Measurements from ENCODE around the gene ATPAF2.

ATPAF2 gene

DNA sequence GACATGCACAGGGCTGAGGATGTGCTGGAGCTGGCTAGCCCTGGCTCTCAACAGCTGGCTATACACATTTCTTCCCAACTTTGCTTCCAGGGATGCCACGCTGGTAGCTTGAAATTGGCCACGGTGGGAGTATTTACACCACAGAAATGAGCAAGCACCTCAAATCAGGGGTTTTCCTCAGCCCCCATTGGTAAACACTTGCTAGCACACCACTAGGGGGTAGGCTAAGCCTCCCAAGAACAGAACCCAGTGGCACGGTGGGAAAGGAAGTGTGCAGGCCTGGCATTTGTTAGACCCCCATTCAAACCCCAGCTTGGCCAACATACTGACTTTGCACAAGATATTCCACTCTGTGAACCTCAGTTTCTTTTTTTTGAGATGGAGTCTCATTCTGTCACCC is 53.4 kb downstream of the ATPAF2 start:
- no peak for DNase-seq (ENCODE audit: low spot score)
- in situ Hi-C loops (cut with MboI; ENCODE audit: low pct_unique_long_range_greater_than_20kb, low sequenced_read_pairs, unreplicated experiment) = no loop called here
- TF ChIP-seq, protein P1, sequence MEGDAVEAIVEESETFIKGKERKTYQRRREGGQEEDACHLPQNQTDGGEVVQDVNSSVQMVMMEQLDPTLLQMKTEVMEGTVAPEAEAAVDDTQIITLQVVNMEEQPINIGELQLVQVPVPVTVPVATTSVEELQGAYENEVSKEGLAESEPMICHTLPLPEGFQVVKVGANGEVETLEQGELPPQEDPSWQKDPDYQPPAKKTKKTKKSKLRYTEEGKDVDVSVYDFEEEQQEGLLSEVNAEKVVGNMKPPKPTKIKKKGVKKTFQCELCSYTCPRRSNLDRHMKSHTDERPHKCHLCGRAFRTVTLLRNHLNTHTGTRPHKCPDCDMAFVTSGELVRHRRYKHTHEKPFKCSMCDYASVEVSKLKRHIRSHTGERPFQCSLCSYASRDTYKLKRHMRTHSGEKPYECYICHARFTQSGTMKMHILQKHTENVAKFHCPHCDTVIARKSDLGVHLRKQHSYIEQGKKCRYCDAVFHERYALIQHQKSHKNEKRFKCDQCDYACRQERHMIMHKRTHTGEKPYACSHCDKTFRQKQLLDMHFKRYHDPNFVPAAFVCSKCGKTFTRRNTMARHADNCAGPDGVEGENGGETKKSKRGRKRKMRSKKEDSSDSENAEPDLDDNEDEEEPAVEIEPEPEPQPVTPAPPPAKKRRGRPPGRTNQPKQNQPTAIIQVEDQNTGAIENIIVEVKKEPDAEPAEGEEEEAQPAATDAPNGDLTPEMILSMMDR (IDR thresholded peaks at IDR 0.05; ENCODE audit: extremely low read depth, insufficient read depth, missing control alignments) = peak; percentile 54

DNA sequence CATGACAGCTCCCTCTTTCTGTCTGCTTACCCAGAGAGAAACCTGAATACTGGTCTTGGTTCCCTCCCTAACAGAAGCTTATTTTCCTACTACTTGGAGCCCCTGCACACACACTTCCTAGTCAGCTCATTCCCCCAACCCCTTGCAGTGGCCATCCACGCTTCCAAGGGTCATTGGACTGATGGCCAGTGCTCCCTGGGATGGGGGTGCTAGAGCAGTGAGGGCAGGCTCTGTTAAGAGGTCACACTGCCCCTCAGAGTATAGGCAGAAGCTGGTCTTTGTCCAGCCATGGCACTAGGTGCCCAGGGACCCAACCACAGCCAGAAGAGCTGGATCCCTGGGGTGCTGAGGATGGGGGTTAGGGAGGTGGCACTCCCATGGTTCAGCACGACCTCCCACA is 53.8 kb downstream of the ATPAF2 start:
- TF ChIP-seq, protein P1 (IDR thresholded peaks at IDR 0.05; ENCODE audit: extremely low read depth, insufficient read depth, missing control alignments) = no peak
- in situ Hi-C loops (cut with MboI; ENCODE audit: low pct_unique_long_range_greater_than_20kb, low sequenced_read_pairs, unreplicated experiment) = no loop called here
- DNase-seq (ENCODE audit: low spot score) = no peak

DNA sequence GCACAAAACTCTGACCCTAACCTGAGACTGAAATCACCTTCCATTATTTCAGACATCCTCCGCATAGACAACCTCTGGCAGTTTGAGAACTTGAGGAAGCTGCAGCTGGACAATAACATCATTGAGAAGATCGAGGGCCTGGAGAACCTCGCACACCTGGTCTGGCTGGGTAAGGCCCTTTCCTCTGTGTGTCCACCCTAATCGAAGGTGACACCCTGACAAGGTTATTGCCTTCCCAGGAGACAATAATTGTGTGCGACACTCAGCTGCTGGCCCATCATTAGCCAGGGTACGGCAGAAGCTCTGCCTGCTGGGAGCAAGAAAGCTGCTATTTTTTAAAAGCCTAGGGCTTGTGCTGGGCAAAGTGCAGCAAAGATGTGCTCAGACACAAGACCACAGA is 55.2 kb downstream of the ATPAF2 start:
- DNase-seq (ENCODE audit: low spot score) = no peak
- TF ChIP-seq, protein P1 (IDR thresholded peaks at IDR 0.05; ENCODE audit: extremely low read depth, insufficient read depth, missing control alignments) = no peak
- in situ Hi-C loops (cut with MboI; ENCODE audit: low pct_unique_long_range_greater_than_20kb, low sequenced_read_pairs, unreplicated experiment) = no loop called here

DNA sequence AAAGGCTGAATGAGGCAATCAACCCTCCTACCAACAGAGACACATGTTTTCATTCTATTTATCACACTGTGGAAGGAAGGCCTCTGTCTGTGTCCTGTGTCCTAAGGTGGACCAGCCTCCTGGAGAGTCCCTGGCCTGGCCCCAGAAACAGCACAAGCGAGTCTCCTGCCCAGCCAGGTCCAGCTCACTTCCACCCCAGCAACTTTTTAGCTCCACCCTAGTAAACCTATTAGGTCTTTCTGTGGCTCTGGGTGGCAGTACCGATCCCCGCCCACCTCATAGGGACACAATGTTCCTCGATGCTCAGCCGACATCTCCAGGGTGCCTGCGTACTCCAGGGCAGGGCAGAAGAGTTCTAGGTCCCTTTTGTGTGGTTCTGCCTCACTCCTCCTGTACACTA is 55.6 kb downstream of the ATPAF2 start:
- TF ChIP-seq, protein P1 (IDR thresholded peaks at IDR 0.05; ENCODE audit: extremely low read depth, insufficient read depth, missing control alignments) = no peak
- DNase-seq (ENCODE audit: low spot score) = no peak
- in situ Hi-C loops (cut with MboI; ENCODE audit: low pct_unique_long_range_greater_than_20kb, low sequenced_read_pairs, unreplicated experiment) = no loop called here

DNA sequence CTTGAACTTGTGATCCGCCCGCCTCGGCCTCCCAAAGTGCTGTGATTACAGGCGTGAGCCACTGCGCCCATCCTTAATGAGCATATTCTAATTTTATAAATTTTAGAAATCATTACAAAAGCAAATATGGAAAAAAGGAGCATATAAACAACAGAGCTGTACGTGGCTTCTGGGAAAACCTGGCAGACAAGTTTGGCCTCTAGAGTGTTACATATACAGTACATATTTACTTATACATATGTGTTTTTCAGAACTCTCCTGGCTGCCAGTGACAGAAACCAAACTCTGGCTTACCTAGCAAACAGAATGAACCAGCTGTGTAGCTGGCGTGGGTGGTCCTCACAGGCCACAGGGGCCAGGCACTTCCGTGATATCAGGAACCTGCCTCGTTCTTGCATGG is 56.2 kb downstream of the ATPAF2 start:
- in situ Hi-C loops (cut with MboI; ENCODE audit: low pct_unique_long_range_greater_than_20kb, low sequenced_read_pairs, unreplicated experiment) = no loop called here
- TF ChIP-seq, protein P1 (IDR thresholded peaks at IDR 0.05; ENCODE audit: extremely low read depth, insufficient read depth, missing control alignments) = no peak
- DNase-seq (ENCODE audit: low spot score) = no peak

DNA sequence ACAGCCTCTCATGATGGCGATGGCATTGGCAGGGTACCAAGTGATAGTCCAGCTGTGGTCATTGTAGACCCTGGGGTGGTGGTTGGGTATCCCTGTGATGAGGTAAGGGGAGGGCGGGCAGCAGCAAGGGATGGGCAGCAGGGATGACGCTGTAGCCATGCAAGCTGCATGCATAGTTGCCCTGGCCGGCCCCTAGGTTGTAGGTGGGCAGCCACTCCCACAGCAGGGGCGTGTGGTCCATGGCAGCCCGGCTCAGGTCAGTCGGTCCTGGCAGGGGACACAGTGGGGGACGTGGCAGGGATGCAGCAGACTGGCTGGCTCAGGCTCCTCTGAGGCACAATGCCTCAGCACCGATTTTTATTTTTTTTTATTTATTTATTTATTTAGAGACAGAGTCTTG is 57.6 kb downstream of the ATPAF2 start:
- TF ChIP-seq, protein P1 (IDR thresholded peaks at IDR 0.05; ENCODE audit: extremely low read depth, insufficient read depth, missing control alignments) = no peak
- in situ Hi-C loops (cut with MboI; ENCODE audit: low pct_unique_long_range_greater_than_20kb, low sequenced_read_pairs, unreplicated experiment) = no loop called here
- no peak for DNase-seq (ENCODE audit: low spot score)

DNA sequence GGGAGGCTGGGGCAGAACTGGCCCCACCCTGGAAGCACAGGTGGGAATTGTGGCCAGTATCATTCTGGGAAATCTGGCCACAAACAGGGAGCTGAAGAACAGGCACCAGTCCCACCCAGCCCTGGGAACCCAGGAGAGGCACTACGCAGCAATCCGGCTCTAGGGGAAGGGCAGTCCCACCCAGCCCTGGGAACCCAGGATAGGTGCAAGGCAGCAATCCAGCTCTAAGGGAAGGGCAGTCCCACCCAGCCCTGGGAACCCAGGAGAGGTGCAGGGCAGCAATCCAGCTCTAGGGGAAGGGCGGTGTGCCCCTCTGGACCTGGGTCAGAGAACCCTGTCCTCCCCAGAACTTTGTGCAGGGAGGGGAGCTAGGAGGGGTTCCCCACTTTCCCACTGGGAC is 59.2 kb downstream of the ATPAF2 start:
- no peak for DNase-seq (ENCODE audit: low spot score)
- in situ Hi-C loops (cut with MboI; ENCODE audit: low pct_unique_long_range_greater_than_20kb, low sequenced_read_pairs, unreplicated experiment) = no loop called here

More for the DNA sequence above, 59.2 kb downstream of the ATPAF2 start:
- TF ChIP-seq, protein P1 (IDR thresholded peaks at IDR 0.05; ENCODE audit: extremely low read depth, insufficient read depth, missing control alignments) = no peak
